Measurements from ENCODE around the gene ADSS2.
"Not testable (repeated sequence)": the region's sequence is repeated elsewhere in the genome, so short reads cannot be mapped to it uniquely, and the experiment has no call there.

Gene ADSS2

GRCh38 chr1:244383278-244383884 is 68.3 kb downstream of the ADSS2 start:
- peaks cover 13% of the 10 kb centered on the region for H3K4me1 ChIP-seq (ENCODE audit: control insufficient read depth, insufficient read depth, low read length, unreplicated experiment)
- no peak overlapping the region for H2AFZ ChIP-seq (ENCODE audit: low read length, unreplicated experiment)
- no peaks in the 10 kb centered on the region for H3K79me2 ChIP-seq (ENCODE audit: control insufficient read depth, insufficient read depth, low read length, unreplicated experiment)
- H3K27me3 ChIP-seq (ENCODE audit: insufficient read depth, low read length) = no peaks in the 10 kb centered on the region
- no peak overlapping the region for H3K4me3 ChIP-seq (ENCODE audit: low read depth, low read length)
- no peaks in the 10 kb centered on the region for H3K36me3 ChIP-seq (ENCODE audit: insufficient read depth, low read length)
- H3K27ac ChIP-seq (ENCODE audit: low read depth, low read length) = no peak overlapping the region

GRCh38 chr1:244381878-244382565 is 69.7 kb downstream of the ADSS2 start:
- H3K4me1 ChIP-seq (ENCODE audit: control insufficient read depth, insufficient read depth, low read length, unreplicated experiment) = peaks cover 13% of the 10 kb centered on the region
- H3K36me3 ChIP-seq (ENCODE audit: insufficient read depth, low read length) = no peaks in the 10 kb centered on the region
- H3K79me2 ChIP-seq (ENCODE audit: control insufficient read depth, insufficient read depth, low read length, unreplicated experiment) = no peaks in the 10 kb centered on the region
- H2AFZ ChIP-seq (ENCODE audit: low read length, unreplicated experiment) = peak overlapping the region; percentile 45
- peak overlapping the region; percentile 23; the same call in 1 of the 2 replicates for H3K4me3 ChIP-seq (ENCODE audit: low read depth, low read length)
- no peaks in the 10 kb centered on the region for H3K27me3 ChIP-seq (ENCODE audit: insufficient read depth, low read length)
- peak overlapping the region; percentile 83 for H3K27ac ChIP-seq (ENCODE audit: low read depth, low read length)

GRCh38 chr1:244376126-244376525 is 75.6 kb downstream of the ADSS2 start:
- H3K4me3 ChIP-seq (ENCODE audit: low read depth, low read length) = no peak overlapping the region

GRCh38 chr1:244375051-244375450 is 76.7 kb downstream of the ADSS2 start:
- Histone ChIP-seq H3K4me1 (ENCODE audit: control insufficient read depth, insufficient read depth, low read length, unreplicated experiment) (no peaks in the 10 kb centered on the region), H3K4me3 (ENCODE audit: low read depth, low read length) (no peak overlapping the region), H3K27ac (ENCODE audit: low read depth, low read length) (no peak overlapping the region), H3K36me3 (ENCODE audit: insufficient read depth, low read length) (no peaks in the 10 kb centered on the region), H2AFZ (ENCODE audit: low read length, unreplicated experiment) (no peak overlapping the region), H3K27me3 (ENCODE audit: insufficient read depth, low read length) (no peaks in the 10 kb centered on the region), H3K79me2 (ENCODE audit: control insufficient read depth, insufficient read depth, low read length, unreplicated experiment) (no peaks in the 10 kb centered on the region)

More at GRCh38 chr1:244376126-244376525, 75.6 kb downstream of the ADSS2 start:
- no peaks in the 10 kb centered on the region for H3K36me3 ChIP-seq (ENCODE audit: insufficient read depth, low read length)
- H3K4me1 ChIP-seq (ENCODE audit: control insufficient read depth, insufficient read depth, low read length, unreplicated experiment) = peaks cover under 1% of the 10 kb centered on the region
- no peaks in the 10 kb centered on the region for H3K27me3 ChIP-seq (ENCODE audit: insufficient read depth, low read length)
- no peak overlapping the region for H2AFZ ChIP-seq (ENCODE audit: low read length, unreplicated experiment)
- no peaks in the 10 kb centered on the region for H3K79me2 ChIP-seq (ENCODE audit: control insufficient read depth, insufficient read depth, low read length, unreplicated experiment)
- no peak overlapping the region for H3K27ac ChIP-seq (ENCODE audit: low read depth, low read length)

GRCh38 chr1:244374484-244374883 is 77.2 kb downstream of the ADSS2 start:
- H3K4me1 ChIP-seq (ENCODE audit: control insufficient read depth, insufficient read depth, low read length, unreplicated experiment); H3K27me3 ChIP-seq (ENCODE audit: insufficient read depth, low read length); H3K4me3 ChIP-seq (ENCODE audit: low read depth, low read length); H3K27ac ChIP-seq (ENCODE audit: low read depth, low read length); H2AFZ ChIP-seq (ENCODE audit: low read length, unreplicated experiment); H3K79me2 ChIP-seq (ENCODE audit: control insufficient read depth, insufficient read depth, low read length, unreplicated experiment); H3K36me3 ChIP-seq (ENCODE audit: insufficient read depth, low read length): not testable (repeated sequence)

DNA sequence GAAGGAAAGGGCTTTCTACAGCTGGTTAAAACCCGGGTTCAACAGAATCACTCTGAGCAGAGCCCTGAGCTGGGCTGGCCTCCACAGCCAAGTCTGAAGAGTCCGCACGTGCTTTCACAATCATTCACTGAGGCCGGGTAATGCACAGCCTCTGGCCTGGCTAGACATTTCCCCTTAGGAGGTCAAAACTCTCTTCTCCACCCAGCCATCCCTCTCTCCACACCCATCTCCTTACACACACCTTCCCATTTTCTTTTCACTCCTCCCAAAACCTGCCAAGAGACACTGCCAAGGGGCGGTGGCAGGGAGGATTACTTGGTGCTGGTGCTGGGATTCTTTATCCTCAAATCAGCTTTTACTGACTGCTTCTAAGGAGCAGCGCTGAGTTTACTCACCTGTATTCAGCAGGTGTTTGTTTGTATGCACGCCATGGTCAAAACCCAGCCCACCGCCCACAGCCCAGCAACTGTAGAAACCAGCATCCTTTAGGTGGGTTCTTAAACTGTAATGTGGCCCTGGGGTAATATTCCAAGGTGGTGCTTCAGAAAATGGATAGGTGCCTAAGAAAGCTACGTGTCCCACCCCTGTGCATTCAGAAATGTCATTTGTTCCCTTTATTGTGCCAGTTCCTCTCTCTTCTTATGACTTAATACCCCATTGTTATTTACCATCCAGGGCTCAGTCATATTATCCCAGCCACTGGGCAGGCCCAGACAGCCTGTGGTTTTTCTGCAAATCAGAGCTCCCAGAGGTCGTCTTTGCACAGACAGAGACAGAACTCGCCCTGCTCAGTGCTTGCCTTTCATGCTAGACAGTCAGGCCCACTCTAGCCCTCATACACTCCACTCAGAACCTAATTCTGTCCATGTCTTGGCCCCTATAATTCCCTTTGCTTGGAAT is 80.2 kb downstream of the ADSS2 start:
- H2AFZ ChIP-seq (ENCODE audit: low read length, unreplicated experiment) = no peak overlapping the region
- H3K27me3 ChIP-seq (ENCODE audit: insufficient read depth, low read length) = no peaks in the 10 kb centered on the region
- H3K27ac ChIP-seq (ENCODE audit: low read depth, low read length) = no peak overlapping the region

DNA sequence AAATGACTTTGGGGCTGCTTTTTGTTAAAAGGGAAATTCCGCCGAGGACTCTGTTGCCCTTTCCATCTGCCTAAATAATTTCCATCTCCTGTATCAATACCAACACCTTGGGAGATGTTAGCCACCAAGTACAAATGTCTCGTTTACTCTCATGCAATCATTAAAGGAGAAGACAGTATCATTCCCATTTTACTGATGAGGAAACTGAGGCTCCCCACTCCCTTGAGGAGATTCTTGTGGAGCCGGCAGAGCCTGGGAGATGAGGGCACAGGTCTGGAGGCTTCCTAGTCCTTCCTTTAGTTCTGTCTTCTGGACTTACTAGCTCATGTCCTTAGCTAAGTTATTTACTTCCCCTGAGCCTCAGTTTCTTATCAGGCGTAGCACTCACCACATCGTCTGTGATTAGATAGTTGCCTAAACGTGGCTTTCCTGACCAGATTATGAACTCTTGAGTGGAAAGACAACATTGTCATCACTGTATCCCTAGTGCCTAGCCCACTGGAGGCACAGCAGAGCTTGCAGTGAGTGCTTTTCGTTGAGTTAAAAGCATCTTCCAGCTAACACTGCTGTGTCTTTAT is 81.6 kb downstream of the ADSS2 start:
- H2AFZ ChIP-seq (ENCODE audit: low read length, unreplicated experiment) = no peak overlapping the region
- H3K27me3 ChIP-seq (ENCODE audit: insufficient read depth, low read length) = no peaks in the 10 kb centered on the region
- no peak overlapping the region for H3K4me3 ChIP-seq (ENCODE audit: low read depth, low read length)
- H3K4me1 ChIP-seq (ENCODE audit: control insufficient read depth, insufficient read depth, low read length, unreplicated experiment) = no peaks in the 10 kb centered on the region
- H3K36me3 ChIP-seq (ENCODE audit: insufficient read depth, low read length) = no peaks in the 10 kb centered on the region
- no peak overlapping the region for H3K27ac ChIP-seq (ENCODE audit: low read depth, low read length)
- no peaks in the 10 kb centered on the region for H3K79me2 ChIP-seq (ENCODE audit: control insufficient read depth, insufficient read depth, low read length, unreplicated experiment)

More for the DNA sequence above, 80.2 kb downstream of the ADSS2 start:
- H3K36me3 ChIP-seq (ENCODE audit: insufficient read depth, low read length) = no peaks in the 10 kb centered on the region
- H3K4me3 ChIP-seq (ENCODE audit: low read depth, low read length) = no peak overlapping the region
- no peaks in the 10 kb centered on the region for H3K4me1 ChIP-seq (ENCODE audit: control insufficient read depth, insufficient read depth, low read length, unreplicated experiment)
- H3K79me2 ChIP-seq (ENCODE audit: control insufficient read depth, insufficient read depth, low read length, unreplicated experiment) = no peaks in the 10 kb centered on the region

DNA sequence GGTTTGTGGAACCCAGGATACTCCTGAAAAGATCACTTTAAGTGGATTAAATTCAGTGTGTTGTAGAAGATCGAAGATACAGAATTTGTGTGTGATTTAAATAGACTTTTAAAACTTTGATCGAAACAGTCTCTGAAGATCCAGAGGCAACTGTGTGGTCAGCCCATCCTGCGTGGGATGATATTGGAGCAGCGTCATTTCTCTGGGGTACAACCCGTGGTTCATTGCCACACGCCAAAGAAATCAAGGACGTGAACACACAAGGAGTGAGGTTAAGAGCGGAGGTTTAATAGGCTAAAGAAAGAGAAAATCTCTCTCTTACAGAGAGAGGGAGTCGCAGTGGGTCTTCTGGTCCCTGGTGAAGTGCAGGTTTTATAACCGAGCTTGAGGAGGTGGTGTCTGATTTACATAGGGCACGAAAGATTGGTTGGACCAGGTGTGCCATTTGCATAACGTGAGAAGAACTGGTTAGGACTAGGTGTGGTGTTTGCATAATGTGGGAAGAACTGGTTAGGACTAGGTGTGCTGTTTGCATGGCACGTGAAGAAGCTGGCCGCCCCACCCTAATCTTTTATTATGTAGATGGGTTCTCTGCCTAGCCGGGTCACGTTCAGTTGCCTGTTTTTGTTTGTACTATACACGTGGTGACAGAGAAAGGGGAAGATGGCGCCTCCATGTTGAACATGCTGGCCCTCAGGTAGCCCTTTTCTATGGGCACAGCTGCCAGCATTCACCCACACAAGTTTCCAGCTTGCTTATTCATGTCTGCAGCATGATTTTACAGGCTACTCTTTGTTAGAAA is 82.3 kb downstream of the ADSS2 start:
- Histone ChIP-seq H3K27ac (ENCODE audit: low read depth, low read length) (no peak overlapping the region), H3K27me3 (ENCODE audit: insufficient read depth, low read length) (no peaks in the 10 kb centered on the region), H3K79me2 (ENCODE audit: control insufficient read depth, insufficient read depth, low read length, unreplicated experiment) (no peaks in the 10 kb centered on the region), H2AFZ (ENCODE audit: low read length, unreplicated experiment) (no peak overlapping the region), H3K4me3 (ENCODE audit: low read depth, low read length) (no peak overlapping the region), H3K36me3 (ENCODE audit: insufficient read depth, low read length) (no peaks in the 10 kb centered on the region), H3K4me1 (ENCODE audit: control insufficient read depth, insufficient read depth, low read length, unreplicated experiment) (no peaks in the 10 kb centered on the region)

GRCh38 chr1:244368279-244368678 is 83.4 kb downstream of the ADSS2 start:
- no peaks in the 10 kb centered on the region for H3K36me3 ChIP-seq (ENCODE audit: insufficient read depth, low read length)
- no peak overlapping the region for H2AFZ ChIP-seq (ENCODE audit: low read length, unreplicated experiment)
- no peaks in the 10 kb centered on the region for H3K79me2 ChIP-seq (ENCODE audit: control insufficient read depth, insufficient read depth, low read length, unreplicated experiment)
- no peaks in the 10 kb centered on the region for H3K4me1 ChIP-seq (ENCODE audit: control insufficient read depth, insufficient read depth, low read length, unreplicated experiment)
- H3K27me3 ChIP-seq (ENCODE audit: insufficient read depth, low read length) = no peaks in the 10 kb centered on the region
- no peak overlapping the region for H3K4me3 ChIP-seq (ENCODE audit: low read depth, low read length)
- H3K27ac ChIP-seq (ENCODE audit: low read depth, low read length) = no peak overlapping the region

All from ACC112 (cell line).